HepG2 (cell line): Measurements from ENCODE around the gene ACAP2. TPM values are rescaled to one million over a fixed set of nuclear protein-coding genes. Genes with fewer than 3 reads are reported as not detected.

Experiments used
- ATAC-seq: fragments of 200-7000 bp; cut with Tn5 transposase; 3 replicates; pipeline ENCODE4 v1.9.1; 2020; ENCODE audit warnings: mild to moderate bottlenecking, moderate library complexity
- BruUV-seq: library from RNA; stranded (reverse); fragments of 400-500 nt; replicated peaks from 2 replicates; lab custom pipeline; 2021; lab: Mats Ljungman, UMichigan
- CTCF ChIA-PET: fragments of 300-600 bp; formaldehyde crosslinking; extraction: SDS; loops from one replicate; lab custom pipeline; 2021; ENCODE audit warnings: low total read pairs, inconsistent platforms, low intra/inter-chr PET ratio; lab: Yijun Ruan, JAX
- POLR2A ChIA-PET: fragments of 350-600 bp; sonication (Branson Sonifier 250); formaldehyde crosslinking; loops from one replicate; lab custom pipeline; 2020; ENCODE audit warnings: antibody characterized with exemption, inconsistent platforms; lab: Yijun Ruan, JAX
- DNase-seq: peaks from one replicate; pipeline ENCODE4 v3.0.0-alpha.2; 2015; ENCODE audit warnings: low spot score
- FAIRE-seq: peaks from 3 replicates; lab custom pipeline; 2011; peaks lifted over from hg19 to GRCh38; lab: Jason Lieb, UNC
- H2AFZ ChIP-seq: one replicate; pipeline ENCODE4 v1.6.1; 2011; ENCODE audit warnings: low read length, inconsistent platforms
- H3K27ac ChIP-seq: fragments of 300-600 bp; 3 replicates; pipeline ENCODE4 v1.8.0; 2011; ENCODE audit warnings: mixed run types, mild to moderate bottlenecking, mixed read lengths, low read length, inconsistent platforms; ENCODE audit not compliant: insufficient read depth; ENCODE audit errors: extremely low read length
- H3K27me3 ChIP-seq, 2 experiments: fragments of 200-600 bp in 1 of 2; 2 replicates in 1 of 2; 3 replicates in 1 of 2; pipeline versions ENCODE4 v1.6.0 to v1.8.0; 2011; ENCODE audit warnings: low read length in 2 of 2, mild to moderate bottlenecking in 2 of 2, moderate library complexity in 2 of 2, inconsistent platforms in 1 of 2; ENCODE audit not compliant: insufficient read depth in 2 of 2, control insufficient read depth in 1 of 2
- H3K36me3 ChIP-seq, 2 experiments: fragments of 200-600 bp in 1 of 2; replicated peaks in 1 of 2; 2 replicates in 1 of 2; 3 replicates in 1 of 2; pipeline versions ENCODE4 v1.5.1 to v1.8.0; 2011; ENCODE audit warnings: low read length in 2 of 2, inconsistent platforms in 1 of 2; ENCODE audit not compliant: insufficient read depth in 2 of 2, control insufficient read depth in 1 of 2
- H3K4me1 ChIP-seq: 2 replicates; pipeline ENCODE4 v1.5.1; 2012; ENCODE audit warnings: low read length, inconsistent platforms; ENCODE audit not compliant: insufficient read depth
- H3K4me2 ChIP-seq: 2 replicates; pipeline ENCODE4 v1.6.0; 2011; ENCODE audit warnings: low read depth, low read length, inconsistent platforms
- H3K4me3 ChIP-seq, 3 experiments: fragments of 200-600 bp in 1 of 3; sonication (generic), shearing (Covaris generic) in 1 of 3; replicated peaks in 1 of 3; 2 replicates each; pipeline ENCODE4 v1.5.1; 2011 to 2016; ENCODE audit warnings: low read length in 3 of 3, inconsistent platforms in 2 of 3, low read depth in 2 of 3, mild to moderate bottlenecking in 2 of 3, control low read depth in 1 of 3, mixed read lengths in 1 of 3; ENCODE audit not compliant: insufficient read depth in 1 of 3
- H3K79me2 ChIP-seq: one replicate; pipeline ENCODE4 v1.6.1; 2011; ENCODE audit warnings: low read length, inconsistent platforms; ENCODE audit not compliant: insufficient read depth
- H3K9ac ChIP-seq: 2 replicates; pipeline ENCODE4 v1.6.0; 2011; ENCODE audit warnings: mild to moderate bottlenecking, low read depth, low read length, inconsistent platforms; ENCODE audit not compliant: insufficient read depth
- H3K9me3 ChIP-seq: 2 replicates; pipeline ENCODE4 v1.5.1; 2012; ENCODE audit warnings: mild to moderate bottlenecking, low read length
- H4K20me1 ChIP-seq: 2 replicates; pipeline ENCODE4 v1.6.0; 2011; ENCODE audit warnings: inconsistent platforms, mild to moderate bottlenecking, low read length, moderate library complexity; ENCODE audit not compliant: insufficient read depth
- EHMT2 ChIP-seq: fragments of 200-600 bp; sonication (generic); IDR thresholded peaks from 2 replicates; pipeline ENCODE4 v1.7.0; 2017; ENCODE audit warnings: antibody characterized with exemption, low read depth, low read length, borderline replicate concordance
- GZF1 ChIP-seq: sonication (generic); formaldehyde crosslinking; IDR thresholded peaks from 2 replicates; pipeline ENCODE4 v1.5.1; 2020; ENCODE audit warnings: mild to moderate bottlenecking, missing genetic modification reagents
- KLF16 ChIP-seq, 2 experiments: sonication (generic) in 1 of 2; formaldehyde crosslinking in 1 of 2; IDR thresholded peaks; 2 replicates each; pipeline versions ENCODE4 v1.6.1 to v1.8.0; 2016 to 2023; ENCODE audit warnings: missing genetic modification reagents in 2 of 2, missing compliant biosample characterization in 1 of 2
- ONECUT2 ChIP-seq: sonication (generic); formaldehyde crosslinking; IDR thresholded peaks from 2 replicates; pipeline ENCODE4 v1.4.0; 2020; ENCODE audit warnings: missing genetic modification reagents
- PHF5A ChIP-seq: IDR thresholded peaks from one replicate; pipeline ENCODE4 v1.6.1; 2018; ENCODE audit warnings: low read depth, missing genetic modification reagents; ENCODE audit not compliant: unreplicated experiment
- RFXANK ChIP-seq: IDR thresholded peaks from 2 replicates; pipeline ENCODE4 v1.6.1; 2016
- SRSF9 ChIP-seq: fragments of 200-400 bp; formaldehyde crosslinking; IDR thresholded peaks from 2 replicates; pipeline ENCODE4 v1.6.1; 2018; ENCODE audit warnings: borderline replicate concordance, mild to moderate bottlenecking, low read depth, low read length; ENCODE audit not compliant: insufficient read depth, poor library complexity, severe bottlenecking
- TAF1 ChIP-seq: sonication (generic); formaldehyde crosslinking; IDR thresholded peaks from 2 replicates; pipeline ENCODE4 v1.4.0; 2020; ENCODE audit warnings: missing genetic modification reagents
- TARDBP ChIP-seq: sonication (generic); formaldehyde crosslinking; IDR thresholded peaks from 2 replicates; pipeline ENCODE4 v1.8.0; 2022; ENCODE audit warnings: mild to moderate bottlenecking, missing genetic modification reagents
- ZNF292 ChIP-seq: sonication (generic); formaldehyde crosslinking; IDR thresholded peaks from 2 replicates; pipeline ENCODE4 v1.8.1; 2022; ENCODE audit warnings: mild to moderate bottlenecking, low read depth, missing genetic modification reagents, borderline replicate concordance
- ZNF3 ChIP-seq: IDR thresholded peaks from 2 replicates; pipeline ENCODE4 v1.7.0; 2017; ENCODE audit warnings: inconsistent platforms
- ZNF34 ChIP-seq: sonication (generic); formaldehyde crosslinking; IDR thresholded peaks from 2 replicates; pipeline ENCODE4 v1.4.0; 2020; ENCODE audit warnings: mild to moderate bottlenecking, missing genetic modification reagents, borderline replicate concordance
- ZNF607 ChIP-seq: sonication (generic); formaldehyde crosslinking; IDR thresholded peaks from 2 replicates; pipeline ENCODE4 v1.5.1; 2020; ENCODE audit warnings: missing genetic modification reagents, mild to moderate bottlenecking, borderline replicate concordance
- ZNF644 ChIP-seq: IDR thresholded peaks from 2 replicates; pipeline ENCODE4 v1.6.1; 2016; ENCODE audit warnings: low read depth
- WGBS: methylation state at CpG from one replicate; pipeline ENCODE4 v1.1.6; 2017; ENCODE audit warnings: low lambda C conversion rate; 5-methylcytosine and 5-hydroxymethylcytosine counted together
- in situ Hi-C: cut with HindIII; loops from 2 replicates; pipeline ENCODE4 v1.10.0; 2017; ENCODE audit warnings: low pct_unique_long_range_greater_than_20kb; ENCODE audit not compliant: extremely low pct_ligation_motif_present
- intact Hi-C: fragments of 100-400 bp; cut with micrococcal nuclease; formaldehyde crosslinking; loops from one replicate; pipeline ENCODE4 v1.10.0; 2022; ENCODE audit not compliant: unreplicated experiment
- polyA plus RNA-seq, 8 experiments: library from polyadenylated mRNA; depleted of rRNA in 3 of 8; stranded (reverse) in 7 of 8; unstranded in 1 of 8; fragments of >200 nt; fragmentation: Illumina TruSeq in 4 of 8; extraction: Trizol in 4 of 8; gene quantifications; 2 replicates each; pipeline versions ENCODE4 v1.2.1 to v1.2.3, GENCODE V29; 2011 to 2016; ENCODE audit warnings: low read depth in 4 of 8, missing spikeins in 1 of 8, mixed read lengths in 1 of 8; ENCODE audit not compliant: insufficient read depth in 1 of 8
- total RNA-seq, 5 experiments: library from RNA; depleted of rRNA; stranded (reverse); fragments of >200 nt; fragmentation: Illumina TruSeq; extraction: Trizol; gene quantifications; 2 replicates each; pipeline ENCODE4 v1.2.3, GENCODE V29; 2016; ENCODE audit warnings: low read depth in 1 of 5
- TF ChIP-seq, protein P1 (sequence below): sonication (generic); formaldehyde crosslinking; IDR thresholded peaks from 2 replicates; pipeline ENCODE4 v1.5.0; 2020; ENCODE audit warnings: missing genetic modification reagents
- TF ChIP-seq, protein P2 (sequence below): sonication (generic); formaldehyde crosslinking; IDR thresholded peaks from 2 replicates; pipeline ENCODE4 v1.4.0; 2020; ENCODE audit warnings: missing genetic modification reagents, borderline replicate concordance

Gene ACAP2
- total and polyA plus RNA-seq, 2 of the 13 experiments (the other 11 are each of a cell fraction or from before 2014, with no cell fraction given), result 7.3 to 23.9 TPM

DNA sequence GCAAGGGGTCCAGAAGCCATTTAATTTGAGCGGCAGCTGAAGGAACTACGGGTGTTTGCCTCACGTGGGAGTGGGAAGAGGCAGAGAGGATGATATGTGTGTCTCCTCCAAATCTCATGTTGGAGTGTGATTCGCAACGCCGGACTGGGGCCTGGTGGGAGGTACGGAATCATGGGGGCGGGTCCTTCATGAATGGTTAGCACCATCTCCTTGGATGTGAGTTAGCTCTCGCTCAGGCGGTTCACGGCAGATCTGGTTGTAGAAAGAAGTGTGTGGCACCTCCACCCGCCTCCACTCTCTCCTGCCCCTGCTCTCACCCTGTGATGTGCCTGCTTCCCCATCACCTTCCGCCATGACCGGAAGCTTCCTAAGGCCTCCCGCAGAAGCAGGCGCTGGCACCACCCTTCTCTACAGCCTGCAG lies 197.3 kb downstream of the ACAP2 start:
- in situ Hi-C loops, result no loop called here
- no peak for TF ChIP-seq ZNF34 (CRISPR knock-in tag)
- TF ChIP-seq ZNF607 (CRISPR knock-in tag), result no peak
- TF ChIP-seq KLF16 (CRISPR knock-in tag; IDR thresholded peaks at IDR 0.05), result no peak
- TF ChIP-seq ZNF292 (CRISPR knock-in tag), result no peak
- no peak for TF ChIP-seq ZNF3 (CRISPR knock-in tag)
- TF ChIP-seq TAF1, result no peak
- TF ChIP-seq, protein P1, sequence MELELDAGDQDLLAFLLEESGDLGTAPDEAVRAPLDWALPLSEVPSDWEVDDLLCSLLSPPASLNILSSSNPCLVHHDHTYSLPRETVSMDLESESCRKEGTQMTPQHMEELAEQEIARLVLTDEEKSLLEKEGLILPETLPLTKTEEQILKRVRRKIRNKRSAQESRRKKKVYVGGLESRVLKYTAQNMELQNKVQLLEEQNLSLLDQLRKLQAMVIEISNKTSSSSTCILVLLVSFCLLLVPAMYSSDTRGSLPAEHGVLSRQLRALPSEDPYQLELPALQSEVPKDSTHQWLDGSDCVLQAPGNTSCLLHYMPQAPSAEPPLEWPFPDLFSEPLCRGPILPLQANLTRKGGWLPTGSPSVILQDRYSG, result no peak
- TF ChIP-seq, protein P2, sequence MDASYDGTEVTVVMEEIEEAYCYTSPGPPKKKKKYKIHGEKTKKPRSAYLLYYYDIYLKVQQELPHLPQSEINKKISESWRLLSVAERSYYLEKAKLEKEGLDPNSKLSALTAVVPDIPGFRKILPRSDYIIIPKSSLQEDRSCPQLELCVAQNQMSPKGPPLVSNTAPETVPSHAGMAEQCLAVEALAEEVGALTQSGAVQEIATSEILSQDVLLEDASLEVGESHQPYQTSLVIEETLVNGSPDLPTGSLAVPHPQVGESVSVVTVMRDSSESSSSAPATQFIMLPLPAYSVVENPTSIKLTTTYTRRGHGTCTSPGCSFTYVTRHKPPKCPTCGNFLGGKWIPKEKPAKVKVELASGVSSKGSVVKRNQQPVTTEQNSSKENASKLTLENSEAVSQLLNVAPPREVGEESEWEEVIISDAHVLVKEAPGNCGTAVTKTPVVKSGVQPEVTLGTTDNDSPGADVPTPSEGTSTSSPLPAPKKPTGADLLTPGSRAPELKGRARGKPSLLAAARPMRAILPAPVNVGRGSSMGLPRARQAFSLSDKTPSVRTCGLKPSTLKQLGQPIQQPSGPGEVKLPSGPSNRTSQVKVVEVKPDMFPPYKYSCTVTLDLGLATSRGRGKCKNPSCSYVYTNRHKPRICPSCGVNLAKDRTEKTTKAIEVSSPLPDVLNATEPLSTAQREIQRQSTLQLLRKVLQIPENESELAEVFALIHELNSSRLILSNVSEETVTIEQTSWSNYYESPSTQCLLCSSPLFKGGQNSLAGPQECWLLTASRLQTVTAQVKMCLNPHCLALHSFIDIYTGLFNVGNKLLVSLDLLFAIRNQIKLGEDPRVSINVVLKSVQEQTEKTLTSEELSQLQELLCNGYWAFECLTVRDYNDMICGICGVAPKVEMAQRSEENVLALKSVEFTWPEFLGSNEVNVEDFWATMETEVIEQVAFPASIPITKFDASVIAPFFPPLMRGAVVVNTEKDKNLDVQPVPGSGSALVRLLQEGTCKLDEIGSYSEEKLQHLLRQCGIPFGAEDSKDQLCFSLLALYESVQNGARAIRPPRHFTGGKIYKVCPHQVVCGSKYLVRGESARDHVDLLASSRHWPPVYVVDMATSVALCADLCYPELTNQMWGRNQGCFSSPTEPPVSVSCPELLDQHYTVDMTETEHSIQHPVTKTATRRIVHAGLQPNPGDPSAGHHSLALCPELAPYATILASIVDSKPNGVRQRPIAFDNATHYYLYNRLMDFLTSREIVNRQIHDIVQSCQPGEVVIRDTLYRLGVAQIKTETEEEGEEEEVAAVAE (CRISPR knock-in tag), result no peak
- TF ChIP-seq TARDBP (CRISPR knock-in tag), result no peak
- no peak for TF ChIP-seq SRSF9
- TF ChIP-seq PHF5A (CRISPR knock-in tag), result no peak
- no peak for TF ChIP-seq ONECUT2 (CRISPR knock-in tag)
- TF ChIP-seq EHMT2, result no peak
- no peak for TF ChIP-seq ZNF644 (CRISPR knock-in tag)
- TF ChIP-seq GZF1 (CRISPR knock-in tag), result no peak
- TF ChIP-seq RFXANK, result no peak
- Histone ChIP-seq H3K27me3 (no peaks in the 10 kb centered on the region), H3K36me3 (peaks cover 1 to 6% of the 10 kb centered on the region in 2 experiments; a peak in 2 of 5 replicates), H3K4me3 (no peak overlapping the region), H3K4me1 (no peaks in the 10 kb centered on the region; the same call in 1 of the 2 replicates), H2AFZ (no peak overlapping the region), H3K27ac (no peak overlapping the region), H4K20me1 (no peaks in the 10 kb centered on the region), H3K9ac (no peak overlapping the region), H3K79me2 (peaks cover 3% of the 10 kb centered on the region), H3K9me3 (no peaks in the 10 kb centered on the region), H3K4me2 (no peak overlapping the region)
- ChIA-PET POLR2A (no interaction called here), CTCF (no interaction called here)
- 95% methylated on average over 12 of the region's 16 CpGs for WGBS
- BruUV-seq, result no TSS peak
- intact Hi-C loops, result no loop called here
- ATAC-seq (no peak), DNase-seq (no peak), FAIRE-seq (no peak)
